Adipocyte (in vitro differentiated cells): Measurements from ENCODE around the gene TRIO.

Experiments used
- DNase-seq: peaks from one replicate; pipeline ENCODE4 v3.0.0-alpha.2; 2015; ENCODE audit warnings: low read depth
- H3K27me3 ChIP-seq: replicated peaks from 2 replicates; pipeline ENCODE4 v1.7.0; 2013; ENCODE audit warnings: mild to moderate bottlenecking, low read length, moderate library complexity; ENCODE audit not compliant: control insufficient read depth, insufficient read depth
- H3K36me3 ChIP-seq: 2 replicates; pipeline ENCODE4 v1.7.0; 2013; ENCODE audit warnings: low read length, mild to moderate bottlenecking, moderate library complexity; ENCODE audit not compliant: control insufficient read depth, insufficient read depth, severe bottlenecking
- H3K4me1 ChIP-seq: 2 replicates; pipeline ENCODE4 v1.7.0; 2013; ENCODE audit warnings: mild to moderate bottlenecking, low read length, moderate library complexity; ENCODE audit not compliant: control insufficient read depth, insufficient read depth
- H3K4me3 ChIP-seq: 2 replicates; pipeline ENCODE4 v1.7.0; 2013; ENCODE audit warnings: mild to moderate bottlenecking, low read length, moderate library complexity
- H3K9ac ChIP-seq: 2 replicates; pipeline ENCODE4 v1.7.0; 2013; ENCODE audit warnings: mild to moderate bottlenecking, low read length, moderate library complexity
- H3K9me3 ChIP-seq: 2 replicates; pipeline ENCODE4 v1.7.0; 2013; ENCODE audit warnings: mild to moderate bottlenecking, low read length, moderate library complexity; ENCODE audit not compliant: control insufficient read depth

The TRIO gene

DNA sequence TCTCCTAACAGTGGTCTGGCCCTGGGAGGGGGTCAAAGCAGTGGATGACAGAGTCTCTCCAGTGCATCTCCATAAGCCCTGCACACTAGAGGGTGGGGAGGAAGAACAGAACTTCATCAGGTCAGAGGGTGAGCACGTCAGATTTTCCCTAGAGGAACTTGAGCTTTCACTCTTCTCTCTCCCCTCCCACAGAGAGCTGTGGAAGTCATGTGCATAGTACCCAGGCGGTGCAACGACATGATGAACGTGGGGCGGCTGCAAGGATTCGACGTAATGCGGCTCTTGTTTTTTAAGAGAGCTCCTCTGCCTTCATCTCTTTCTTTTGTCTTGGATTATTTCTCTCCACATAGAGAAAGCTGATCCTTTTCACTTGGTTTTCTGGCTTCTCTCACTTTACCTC, 338.2 kb downstream of the TRIO start:
- Histone ChIP-seq H3K4me3 (no peak overlapping the region), H3K9me3 (no peaks in the 10 kb centered on the region), H3K27me3 (no peaks in the 10 kb centered on the region), H3K9ac (no peak overlapping the region), H3K4me1 (no peaks in the 10 kb centered on the region), H3K36me3 (peaks cover 96% of the 10 kb centered on the region)
- DNase-seq, result no peak

DNA sequence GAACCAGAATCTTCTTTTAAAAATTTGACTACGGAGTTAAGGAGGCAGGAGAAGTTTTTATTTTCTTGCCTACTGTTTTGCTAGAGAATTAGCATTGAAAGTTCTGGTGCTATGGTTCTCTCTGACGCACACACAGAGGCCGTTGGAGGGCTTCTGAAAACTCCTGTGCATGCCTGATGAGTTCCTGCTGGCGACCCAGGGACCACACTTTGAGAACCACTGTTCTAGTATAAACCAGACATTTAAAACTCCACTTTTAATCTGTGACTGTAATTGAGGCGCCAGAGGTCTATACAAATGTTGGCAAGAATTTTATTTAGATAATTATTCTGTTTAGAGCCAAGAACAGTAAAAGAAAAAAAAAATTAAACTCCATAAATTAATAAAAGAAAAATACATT, 338.9 kb downstream of the TRIO start:
- no peak overlapping the region for H3K9ac ChIP-seq

DNA sequence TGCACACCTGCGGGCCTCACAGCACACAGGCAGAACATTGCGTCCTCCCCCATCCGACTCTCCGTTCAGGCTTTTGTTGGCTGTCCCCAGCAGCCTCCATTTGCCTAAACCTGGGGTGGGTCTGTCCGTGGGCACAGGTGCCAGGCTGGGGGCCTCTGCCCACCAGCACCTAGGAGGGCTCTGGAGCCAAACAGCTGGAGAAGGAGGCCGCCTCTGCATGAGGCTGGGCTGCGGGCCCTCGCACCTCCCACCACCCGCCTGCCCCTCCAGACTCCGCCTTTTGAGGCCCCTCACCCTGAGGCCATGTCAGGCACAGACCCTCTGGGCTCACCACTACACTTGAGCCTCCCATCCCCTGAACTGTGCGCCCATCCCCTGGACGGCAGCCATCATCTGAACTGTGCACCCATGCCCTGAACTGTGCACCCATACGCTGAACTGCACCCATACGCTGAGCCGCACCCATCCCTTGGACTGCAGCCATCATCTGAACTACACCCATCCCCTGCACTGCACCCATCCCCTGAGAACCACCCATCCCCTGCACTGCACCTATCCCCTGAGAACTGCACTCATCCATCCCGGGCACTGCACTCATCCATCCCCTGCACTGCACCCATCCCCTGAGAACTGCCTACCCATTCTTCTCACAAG, 340.5 kb downstream of the TRIO start:
- no peak for DNase-seq
- H3K27me3 ChIP-seq, result no peaks in the 10 kb centered on the region
- no peaks in the 10 kb centered on the region for H3K9me3 ChIP-seq
- no peak overlapping the region for H3K9ac ChIP-seq
- peaks cover 91% of the 10 kb centered on the region for H3K36me3 ChIP-seq
- no peak overlapping the region for H3K4me3 ChIP-seq
- no peaks in the 10 kb centered on the region for H3K4me1 ChIP-seq

More for the DNA sequence above, 338.9 kb downstream of the TRIO start:
- Histone ChIP-seq H3K9me3 (no peaks in the 10 kb centered on the region), H3K36me3 (peaks cover 96% of the 10 kb centered on the region), H3K4me1 (no peaks in the 10 kb centered on the region), H3K27me3 (no peaks in the 10 kb centered on the region), H3K4me3 (no peak overlapping the region)
- no peak for DNase-seq

DNA sequence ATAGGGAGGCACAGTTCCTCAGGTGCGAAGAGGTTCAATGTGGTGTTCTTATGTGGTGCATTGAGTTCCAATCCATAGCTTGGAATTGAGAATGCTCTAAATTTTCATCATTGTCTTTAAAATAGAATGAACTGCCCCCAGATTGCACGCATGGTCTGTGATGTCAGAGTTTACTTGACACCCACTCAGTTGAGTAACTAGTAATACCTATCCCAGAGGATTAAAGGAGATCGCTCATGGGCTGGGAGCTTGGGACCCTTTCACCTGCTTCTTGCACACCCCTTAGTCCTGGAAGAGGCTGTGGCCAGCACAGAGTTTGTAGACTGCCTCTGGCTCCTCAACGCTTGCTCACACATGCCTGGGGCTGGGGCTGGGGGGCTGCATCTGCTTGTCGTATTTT, 343.3 kb downstream of the TRIO start:
- DNase-seq, result no peak
- Histone ChIP-seq H3K4me1 (peaks cover 14% of the 10 kb centered on the region), H3K9ac (no peak overlapping the region), H3K36me3 (peaks cover 91% of the 10 kb centered on the region), H3K9me3 (no peaks in the 10 kb centered on the region), H3K4me3 (no peak overlapping the region), H3K27me3 (no peaks in the 10 kb centered on the region)

DNA sequence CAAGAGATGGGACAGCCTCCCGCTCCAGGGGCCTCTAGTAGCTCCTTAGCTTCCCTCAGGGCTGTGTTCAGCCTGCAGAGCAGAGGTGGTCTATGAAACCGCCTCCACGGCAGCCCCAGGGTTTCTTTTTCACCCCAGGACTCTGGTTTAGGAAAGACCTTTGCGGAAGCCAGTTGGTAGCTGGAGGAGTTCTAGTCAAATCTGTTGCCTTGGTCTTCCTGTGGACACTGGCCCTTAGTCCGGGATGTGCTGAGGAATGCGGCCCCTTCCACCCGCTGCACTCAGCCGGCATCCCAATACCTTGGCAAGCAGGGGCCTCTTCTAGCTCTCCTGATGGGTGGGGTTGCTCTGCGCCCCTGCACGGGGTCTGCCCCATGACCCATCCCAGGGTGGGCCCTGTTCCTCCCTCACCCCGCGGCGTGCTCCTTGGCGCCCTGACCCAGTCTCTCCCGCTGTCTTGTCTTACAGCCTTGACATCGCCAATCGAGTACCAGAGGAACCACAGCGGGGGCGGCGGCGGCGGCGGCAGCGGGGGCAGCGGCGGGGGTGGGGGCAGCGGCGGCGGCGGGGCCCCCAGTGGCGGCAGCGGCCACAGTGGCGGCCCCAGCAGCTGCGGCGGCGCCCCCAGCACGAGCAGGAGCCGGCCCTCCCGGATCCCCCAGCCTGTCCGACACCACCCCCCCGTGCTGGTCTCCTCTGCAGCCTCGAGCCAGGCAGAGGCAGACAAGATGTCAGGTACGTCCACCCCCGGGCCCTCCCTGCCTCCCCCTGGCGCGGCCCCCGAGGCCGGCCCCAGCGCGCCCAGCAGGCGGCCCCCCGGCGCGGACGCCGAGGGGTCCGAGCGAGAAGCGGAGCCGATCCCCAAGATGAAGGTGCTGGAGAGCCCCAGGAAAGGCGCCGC, 344.1 kb downstream of the TRIO start:
- peaks cover 21% of the 10 kb centered on the region for H3K4me1 ChIP-seq
- H3K9me3 ChIP-seq, result no peaks in the 10 kb centered on the region
- no peak for DNase-seq
- H3K9ac ChIP-seq, result no peak overlapping the region
- H3K4me3 ChIP-seq, result no peak overlapping the region
- peaks cover 88% of the 10 kb centered on the region for H3K36me3 ChIP-seq
- H3K27me3 ChIP-seq, result no peaks in the 10 kb centered on the region

DNA sequence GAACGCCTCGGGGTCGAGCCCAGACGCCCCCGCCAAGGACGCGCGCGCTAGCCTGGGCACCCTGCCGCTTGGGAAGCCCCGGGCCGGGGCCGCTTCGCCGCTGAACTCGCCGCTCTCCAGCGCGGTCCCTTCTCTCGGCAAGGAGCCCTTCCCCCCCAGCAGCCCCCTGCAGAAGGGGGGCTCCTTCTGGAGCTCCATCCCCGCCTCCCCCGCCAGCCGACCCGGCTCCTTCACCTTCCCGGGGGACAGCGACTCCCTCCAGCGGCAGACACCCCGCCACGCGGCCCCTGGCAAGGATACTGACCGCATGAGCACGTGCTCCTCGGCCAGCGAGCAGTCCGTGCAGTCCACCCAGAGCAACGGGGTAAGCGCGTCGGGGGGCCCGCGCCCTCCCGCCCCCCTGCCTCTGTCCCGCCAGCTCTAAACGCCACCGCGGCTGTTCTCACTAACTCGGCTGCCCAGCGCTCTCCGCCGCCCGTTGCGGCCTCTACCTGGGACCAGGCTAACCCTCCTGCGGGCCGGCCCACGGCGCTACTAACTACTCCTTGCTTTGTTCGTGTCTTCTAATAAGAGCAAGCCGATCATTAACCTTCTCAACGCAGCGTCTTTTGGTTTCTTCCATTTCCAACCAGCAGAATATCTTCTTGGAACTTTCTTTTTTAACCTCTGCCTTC, 344.9 kb downstream of the TRIO start:
- no peak overlapping the region for H3K4me3 ChIP-seq
- no peaks in the 10 kb centered on the region for H3K9me3 ChIP-seq
- no peak overlapping the region for H3K9ac ChIP-seq
- peaks cover 88% of the 10 kb centered on the region for H3K36me3 ChIP-seq
- peaks cover 21% of the 10 kb centered on the region for H3K4me1 ChIP-seq
- no peaks in the 10 kb centered on the region for H3K27me3 ChIP-seq
- no peak for DNase-seq

DNA sequence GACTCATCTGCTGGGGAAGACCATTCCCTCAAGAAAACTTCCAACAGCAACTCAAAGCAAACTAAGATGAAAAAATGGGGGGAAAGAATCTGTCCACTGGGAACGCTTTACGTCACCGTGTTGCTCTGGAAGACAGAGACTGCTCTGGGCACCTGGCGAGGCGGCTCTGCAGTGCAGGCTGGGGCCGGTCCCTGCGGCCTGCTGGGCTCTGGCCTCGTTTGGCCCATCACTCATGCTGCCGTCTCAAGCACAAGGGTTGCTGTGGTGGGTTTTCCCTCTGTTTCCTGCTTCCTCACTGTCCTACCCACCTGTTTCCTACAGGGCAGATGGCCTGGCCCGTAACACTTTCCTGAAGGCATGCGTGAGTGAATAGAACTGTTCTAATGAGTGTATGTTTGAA, 345.6 kb downstream of the TRIO start:
- Histone ChIP-seq H3K36me3 (peaks cover 88% of the 10 kb centered on the region), H3K9me3 (no peaks in the 10 kb centered on the region)
- no peak for DNase-seq

DNA sequence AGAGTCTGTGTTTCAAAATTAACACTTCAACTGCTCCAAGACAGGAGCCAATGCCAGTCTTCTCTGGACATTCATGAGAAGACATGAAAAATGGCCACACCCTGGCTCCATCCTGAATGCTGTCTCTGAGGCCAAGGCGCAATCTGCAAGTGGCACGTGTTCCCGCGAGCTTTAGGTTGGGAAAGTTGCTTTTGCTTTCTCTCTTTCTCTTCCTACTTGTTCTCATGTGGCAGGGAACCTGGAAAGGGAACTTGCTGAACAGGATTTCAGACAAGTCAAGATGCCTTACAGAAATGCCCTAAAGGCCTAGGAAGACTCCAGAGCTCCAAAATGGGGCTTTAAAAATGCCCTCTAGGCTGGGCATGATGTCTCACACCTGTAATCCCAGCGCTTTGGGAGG, 346.5 kb downstream of the TRIO start:
- H3K9me3 ChIP-seq, result no peaks in the 10 kb centered on the region
- no peak overlapping the region for H3K4me3 ChIP-seq
- DNase-seq, result no peak
- peaks cover 21% of the 10 kb centered on the region for H3K4me1 ChIP-seq
- peaks cover 88% of the 10 kb centered on the region for H3K36me3 ChIP-seq
- no peak overlapping the region for H3K9ac ChIP-seq
- no peaks in the 10 kb centered on the region for H3K27me3 ChIP-seq

More for the DNA sequence above, 345.6 kb downstream of the TRIO start:
- Histone ChIP-seq H3K27me3 (no peaks in the 10 kb centered on the region), H3K4me1 (peaks cover 21% of the 10 kb centered on the region), H3K4me3 (no peak overlapping the region), H3K9ac (no peak overlapping the region)

DNA sequence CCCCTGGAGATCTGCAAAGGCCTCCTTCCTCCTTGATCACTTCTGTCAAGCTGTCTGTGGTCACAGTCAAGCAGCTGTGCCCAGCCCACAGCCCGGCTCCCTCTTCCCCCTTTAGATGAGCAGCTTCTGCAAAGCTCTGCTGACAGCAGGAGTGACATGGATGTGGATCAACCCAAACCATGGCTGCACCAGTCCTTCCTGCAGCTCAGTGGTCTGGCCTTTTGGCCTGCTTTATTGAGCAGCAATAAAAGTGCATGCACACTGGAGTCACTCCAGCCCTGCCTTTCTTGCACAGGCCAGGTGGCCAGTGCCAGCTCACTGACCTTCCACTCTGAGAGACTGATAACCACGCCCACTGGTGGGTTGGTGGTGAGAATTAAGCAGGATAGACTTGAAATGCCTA, 347.2 kb downstream of the TRIO start:
- no peak for DNase-seq
- Histone ChIP-seq H3K36me3 (peaks cover 84% of the 10 kb centered on the region), H3K9me3 (no peaks in the 10 kb centered on the region), H3K9ac (no peak overlapping the region), H3K4me1 (peaks cover 27% of the 10 kb centered on the region), H3K27me3 (no peaks in the 10 kb centered on the region), H3K4me3 (no peak overlapping the region)

DNA sequence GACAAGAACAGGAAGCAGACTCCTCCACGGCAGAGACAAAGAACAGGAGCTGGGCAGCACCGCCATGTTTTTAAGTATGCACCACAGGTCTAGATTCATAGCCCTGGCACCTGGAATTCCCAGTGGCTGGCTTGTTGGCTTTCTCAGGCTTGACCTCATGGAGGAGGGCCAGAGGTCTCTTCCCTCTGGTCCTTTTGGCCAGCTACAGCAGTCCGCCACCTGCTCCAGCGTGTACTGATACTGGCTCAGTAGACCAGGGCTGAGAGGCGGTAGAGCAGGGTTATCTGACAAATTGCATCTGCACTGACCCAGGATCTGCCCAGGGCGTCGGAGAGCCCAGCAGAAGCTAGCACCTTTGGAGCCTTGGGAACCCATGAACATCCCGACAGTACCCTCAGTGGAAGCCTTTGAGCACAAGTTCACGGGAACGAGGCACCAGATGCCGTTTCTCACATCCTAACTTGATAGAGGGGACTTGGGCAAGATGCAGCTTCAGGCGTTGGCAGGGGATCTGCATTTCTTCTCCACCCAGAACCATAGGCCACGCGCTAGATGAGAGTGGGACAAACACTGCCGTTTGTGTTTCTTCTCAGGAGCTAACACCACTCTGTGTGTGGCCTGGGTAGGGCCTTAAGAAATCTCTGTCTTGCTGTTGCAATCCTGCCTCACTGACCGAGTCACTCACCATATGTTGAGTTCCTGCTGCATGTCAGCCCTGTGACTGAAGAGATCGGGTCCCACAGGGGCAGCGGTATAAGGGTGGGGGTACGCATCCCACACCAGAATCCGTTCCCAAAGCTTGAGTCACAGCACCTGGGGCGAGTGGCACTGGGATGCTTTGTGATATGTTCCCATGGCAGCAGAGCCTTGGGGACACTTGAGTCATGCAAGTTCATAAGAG, 348.1 kb downstream of the TRIO start:
- peak; percentile 47 for DNase-seq
- no peak overlapping the region for H3K4me3 ChIP-seq

More for the DNA sequence above, 348.1 kb downstream of the TRIO start:
- Histone ChIP-seq H3K36me3 (peaks cover 83% of the 10 kb centered on the region), H3K9ac (no peak overlapping the region), H3K9me3 (no peaks in the 10 kb centered on the region), H3K27me3 (no peaks in the 10 kb centered on the region), H3K4me1 (peaks cover 28% of the 10 kb centered on the region)
